Measurements from ENCODE around the gene POMT2. TPM values are rescaled to one million over a fixed set of nuclear protein-coding genes. Genes with fewer than 3 reads are reported as not detected.

POMT2 gene
- total RNA-seq, 1 donor from 2014 or later = 46.8 TPM

- no peak for DNase-seq (ENCODE audit: low read depth, low spot score)
- Mint-ChIP-seq H3K27me3 (ENCODE audit: low read depth) (no peaks in the 10 kb centered on the region), H3K27ac (ENCODE audit: unreplicated experiment) (no peak overlapping the region), H3K36me3 (ENCODE audit: low read depth) (no peaks in the 10 kb centered on the region), H3K9me3 (no peaks in the 10 kb centered on the region), H3K4me3 (peak overlapping the region; percentile 38), H3K4me1 (peaks cover 18% of the 10 kb centered on the region)
- TF ChIP-seq, protein P1, sequence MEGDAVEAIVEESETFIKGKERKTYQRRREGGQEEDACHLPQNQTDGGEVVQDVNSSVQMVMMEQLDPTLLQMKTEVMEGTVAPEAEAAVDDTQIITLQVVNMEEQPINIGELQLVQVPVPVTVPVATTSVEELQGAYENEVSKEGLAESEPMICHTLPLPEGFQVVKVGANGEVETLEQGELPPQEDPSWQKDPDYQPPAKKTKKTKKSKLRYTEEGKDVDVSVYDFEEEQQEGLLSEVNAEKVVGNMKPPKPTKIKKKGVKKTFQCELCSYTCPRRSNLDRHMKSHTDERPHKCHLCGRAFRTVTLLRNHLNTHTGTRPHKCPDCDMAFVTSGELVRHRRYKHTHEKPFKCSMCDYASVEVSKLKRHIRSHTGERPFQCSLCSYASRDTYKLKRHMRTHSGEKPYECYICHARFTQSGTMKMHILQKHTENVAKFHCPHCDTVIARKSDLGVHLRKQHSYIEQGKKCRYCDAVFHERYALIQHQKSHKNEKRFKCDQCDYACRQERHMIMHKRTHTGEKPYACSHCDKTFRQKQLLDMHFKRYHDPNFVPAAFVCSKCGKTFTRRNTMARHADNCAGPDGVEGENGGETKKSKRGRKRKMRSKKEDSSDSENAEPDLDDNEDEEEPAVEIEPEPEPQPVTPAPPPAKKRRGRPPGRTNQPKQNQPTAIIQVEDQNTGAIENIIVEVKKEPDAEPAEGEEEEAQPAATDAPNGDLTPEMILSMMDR (conservative IDR thresholded peaks at IDR 0.05) = no peak
These were observed 4.4 kb upstream of the POMT2 start for GRCh38 chr14:77324816-77325745.

- no peak overlapping the region for H3K27ac Mint-ChIP-seq (ENCODE audit: unreplicated experiment)
- peak overlapping the region; percentile 27 for H3K4me3 Mint-ChIP-seq
- DNase-seq (ENCODE audit: low read depth, low spot score) = no peak
- H3K36me3 Mint-ChIP-seq (ENCODE audit: low read depth) = no peaks in the 10 kb centered on the region
- TF ChIP-seq, protein P1 (conservative IDR thresholded peaks at IDR 0.05) = no peak
- no peaks in the 10 kb centered on the region for H3K27me3 Mint-ChIP-seq (ENCODE audit: low read depth)
- H3K4me1 Mint-ChIP-seq = peaks cover 26% of the 10 kb centered on the region
- no peaks in the 10 kb centered on the region for H3K9me3 Mint-ChIP-seq
These were observed 3.6 kb upstream of the POMT2 start for GRCh38 chr14:77324289-77324688.

DNA sequence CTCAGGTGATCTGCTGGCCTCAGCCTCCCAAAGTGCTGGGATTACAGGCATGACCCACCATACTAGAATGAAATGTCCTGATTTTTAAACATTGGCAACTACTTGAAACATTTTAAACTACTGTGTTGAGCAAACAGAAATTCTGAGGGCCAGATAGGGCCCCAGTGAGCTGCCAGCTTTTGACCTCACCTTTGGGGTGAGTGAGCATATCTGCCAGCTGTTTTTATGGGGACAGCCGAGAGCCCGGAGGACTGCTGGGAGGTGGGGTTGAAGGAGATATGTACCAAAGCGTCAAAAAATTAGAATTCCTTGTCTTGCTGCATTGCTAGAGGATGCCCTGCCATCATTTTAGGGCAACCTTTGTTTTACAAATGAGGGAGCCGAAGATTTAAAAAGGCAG, 2.9 kb upstream of the POMT2 start:
- TF ChIP-seq, protein P1 (conservative IDR thresholded peaks at IDR 0.05) = no peak
- Mint-ChIP-seq H3K9me3 (no peaks in the 10 kb centered on the region), H3K36me3 (ENCODE audit: low read depth) (no peaks in the 10 kb centered on the region), H3K27me3 (ENCODE audit: low read depth) (no peaks in the 10 kb centered on the region), H3K4me1 (peaks cover 30% of the 10 kb centered on the region), H3K27ac (ENCODE audit: unreplicated experiment) (peak overlapping the region; percentile 43), H3K4me3 (peak overlapping the region; percentile 12)
- no peak for DNase-seq (ENCODE audit: low read depth, low spot score)

DNA sequence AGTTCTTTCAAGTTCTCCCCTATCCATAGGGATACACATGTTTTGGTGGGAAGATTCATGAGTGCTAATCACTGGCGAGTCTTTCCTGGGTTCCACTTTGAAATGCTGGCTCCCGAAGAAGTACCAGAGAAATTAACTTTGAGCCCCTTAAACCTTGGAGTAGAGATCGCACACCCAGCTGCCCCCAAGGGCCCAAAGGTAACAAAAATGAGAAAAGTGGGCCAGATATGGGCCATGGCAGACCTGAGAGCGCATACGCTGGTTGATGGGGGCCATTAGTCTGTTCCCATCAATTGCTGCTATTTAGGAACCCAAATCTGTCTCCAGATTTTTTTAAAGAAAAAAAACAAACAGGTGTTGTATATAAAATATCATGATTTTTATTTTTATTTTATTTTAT, 2.3 kb upstream of the POMT2 start:
- peak overlapping the region; percentile 98 for H3K4me3 Mint-ChIP-seq
- H3K4me1 Mint-ChIP-seq = peaks cover 35% of the 10 kb centered on the region
- no peak for DNase-seq (ENCODE audit: low read depth, low spot score)
- no peak overlapping the region for H3K27ac Mint-ChIP-seq (ENCODE audit: unreplicated experiment)
- H3K9me3 Mint-ChIP-seq = no peaks in the 10 kb centered on the region
- no peaks in the 10 kb centered on the region for H3K27me3 Mint-ChIP-seq (ENCODE audit: low read depth)
- H3K36me3 Mint-ChIP-seq (ENCODE audit: low read depth) = no peaks in the 10 kb centered on the region
- TF ChIP-seq, protein P1 (conservative IDR thresholded peaks at IDR 0.05) = no peak

DNA sequence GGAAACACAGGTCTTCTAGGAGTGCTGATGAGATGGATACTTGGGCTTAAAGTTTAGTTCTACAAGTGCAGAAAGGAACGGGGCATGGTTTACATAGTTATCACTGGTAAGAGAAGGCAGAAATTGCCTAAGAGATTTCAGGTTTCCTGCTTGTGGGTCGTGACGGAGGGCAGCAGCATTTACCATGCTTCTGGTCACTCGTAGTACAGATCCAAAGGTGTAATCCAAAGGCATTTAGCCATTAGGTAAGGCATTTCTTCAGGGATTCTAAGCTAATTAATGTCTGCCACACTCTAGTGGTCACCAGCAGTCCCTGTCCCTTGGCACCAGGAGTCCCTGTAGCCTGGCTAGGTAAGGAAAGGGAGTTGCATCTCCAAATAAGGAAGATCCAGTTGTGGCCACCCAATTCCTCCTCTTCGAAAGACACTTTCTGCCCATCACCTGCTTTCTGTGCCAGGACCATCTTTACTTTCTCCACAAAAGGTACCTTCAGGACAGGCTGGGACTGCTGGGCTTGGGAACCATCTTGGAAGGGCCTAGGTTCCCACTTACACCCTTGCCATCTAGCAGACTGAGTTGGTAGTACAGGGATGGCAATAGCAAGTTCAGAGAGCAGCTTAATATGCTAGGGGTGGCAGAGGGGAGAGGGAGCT, 1.7 kb upstream of the POMT2 start:
- H3K27ac Mint-ChIP-seq (ENCODE audit: unreplicated experiment) = no peak overlapping the region
- no peaks in the 10 kb centered on the region for H3K36me3 Mint-ChIP-seq (ENCODE audit: low read depth)
- TF ChIP-seq, protein P1 (conservative IDR thresholded peaks at IDR 0.05) = no peak
- DNase-seq (ENCODE audit: low read depth, low spot score) = no peak
- no peaks in the 10 kb centered on the region for H3K9me3 Mint-ChIP-seq
- peaks cover 41% of the 10 kb centered on the region for H3K4me1 Mint-ChIP-seq
- H3K4me3 Mint-ChIP-seq = peak overlapping the region; percentile 98
- H3K27me3 Mint-ChIP-seq (ENCODE audit: low read depth) = no peaks in the 10 kb centered on the region

Data from neural crest cell (in vitro differentiated cells).